NCI-H2227 (cell line): Measurements from ENCODE around the gene GPR161.

Source experiments
- DNase-seq: peaks from one replicate; lab custom pipeline; 2025; ENCODE audit not compliant: unreplicated experiment; lab: John Stamatoyannopoulos, UW

Gene GPR161

GRCh38 chr1:168112673-168113305 lies 23.9 kb downstream of the GPR161 start:
- DNase-seq: peak; percentile 54

- no peak for DNase-seq
These were observed 25.7 kb downstream of the GPR161 start for GRCh38 chr1:168110896-168111545.

DNA sequence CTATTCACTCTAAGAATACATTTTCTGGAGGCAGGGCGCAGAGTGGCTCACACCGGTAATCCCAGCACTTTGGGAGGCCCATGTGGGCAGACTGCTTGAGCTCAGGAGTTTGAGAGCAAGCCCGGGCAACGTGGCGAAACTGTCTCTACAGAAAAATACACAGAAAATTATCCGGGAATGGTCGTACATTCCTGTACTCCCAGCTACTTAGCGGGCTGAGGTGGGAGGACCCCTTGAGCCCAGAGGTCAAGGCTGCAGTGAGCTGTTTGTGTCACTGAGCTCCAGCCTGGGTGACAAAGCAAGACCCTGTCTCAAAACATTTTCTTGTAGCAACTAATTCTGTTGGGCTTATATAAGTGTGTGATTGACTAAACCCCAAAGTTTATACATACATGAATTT lies 30.5 kb downstream of the GPR161 start:
- DNase-seq: no peak

GRCh38 chr1:168105846-168106245 lies 30.9 kb downstream of the GPR161 start:
- DNase-seq: no peak

DNA sequence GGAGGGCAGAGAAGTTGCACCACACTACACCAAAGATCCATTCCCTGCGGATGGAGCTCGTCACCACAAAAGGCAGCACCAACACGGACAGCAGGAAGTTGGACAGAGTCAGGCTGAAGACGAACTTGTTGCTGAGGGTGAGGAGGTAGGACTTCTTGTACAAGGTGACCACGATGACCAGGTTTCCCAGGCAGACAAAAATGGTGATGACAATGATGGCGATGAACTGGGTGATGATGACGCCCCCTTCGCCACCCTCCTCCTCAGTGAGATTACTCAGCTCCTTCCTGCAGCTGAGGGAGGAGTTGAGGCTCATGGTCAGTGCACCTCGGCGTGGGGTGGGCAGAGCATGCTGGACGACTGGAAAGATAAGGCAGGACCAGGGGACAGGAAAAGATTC lies 32.2 kb downstream of the GPR161 start:
- DNase-seq: no peak

DNA sequence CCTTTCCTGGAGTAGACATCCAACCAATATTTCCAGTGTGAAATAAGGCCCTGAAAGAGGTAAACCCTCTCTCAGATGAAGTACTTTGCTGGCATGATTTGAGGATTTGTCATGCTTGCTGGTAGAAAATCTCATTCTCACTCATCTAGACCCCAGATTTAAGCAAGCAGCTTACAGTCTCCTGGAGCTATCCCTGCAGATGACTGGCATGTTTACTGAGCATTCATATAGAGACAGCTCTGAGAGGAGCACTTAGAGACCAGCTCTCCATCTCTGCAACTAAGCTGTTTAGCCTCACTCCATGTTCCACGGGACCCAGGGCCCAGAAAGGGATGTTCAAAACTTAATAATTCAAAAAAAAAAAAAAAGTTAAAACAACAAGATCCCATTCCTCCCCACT lies 34.2 kb downstream of the GPR161 start:
- no peak for DNase-seq

DNA sequence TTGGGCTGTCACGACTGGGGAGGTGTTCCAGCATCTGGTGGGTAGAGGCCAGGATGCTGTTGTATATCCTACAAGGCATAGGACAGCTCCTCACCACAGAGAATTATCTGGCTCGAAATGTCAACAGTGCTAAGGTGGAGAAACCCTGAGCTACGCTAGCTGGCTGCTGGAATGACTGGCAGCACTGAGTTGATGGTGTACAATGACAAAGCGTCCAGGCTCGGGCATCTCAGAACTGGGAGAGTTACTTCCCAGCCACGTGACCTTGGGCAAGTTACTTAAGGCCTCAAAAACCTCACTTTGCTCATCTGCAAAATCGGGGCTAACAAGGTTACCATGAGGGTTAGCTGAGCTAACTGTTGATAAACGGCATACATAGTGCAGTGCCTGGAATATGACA lies 35.4 kb downstream of the GPR161 start:
- DNase-seq: no peak

- DNase-seq: no peak
These were observed 36.3 kb downstream of the GPR161 start for GRCh38 chr1:168100315-168101002.

- DNase-seq: no peak
These were observed 37.4 kb downstream of the GPR161 start for GRCh38 chr1:168099337-168099801.

DNA sequence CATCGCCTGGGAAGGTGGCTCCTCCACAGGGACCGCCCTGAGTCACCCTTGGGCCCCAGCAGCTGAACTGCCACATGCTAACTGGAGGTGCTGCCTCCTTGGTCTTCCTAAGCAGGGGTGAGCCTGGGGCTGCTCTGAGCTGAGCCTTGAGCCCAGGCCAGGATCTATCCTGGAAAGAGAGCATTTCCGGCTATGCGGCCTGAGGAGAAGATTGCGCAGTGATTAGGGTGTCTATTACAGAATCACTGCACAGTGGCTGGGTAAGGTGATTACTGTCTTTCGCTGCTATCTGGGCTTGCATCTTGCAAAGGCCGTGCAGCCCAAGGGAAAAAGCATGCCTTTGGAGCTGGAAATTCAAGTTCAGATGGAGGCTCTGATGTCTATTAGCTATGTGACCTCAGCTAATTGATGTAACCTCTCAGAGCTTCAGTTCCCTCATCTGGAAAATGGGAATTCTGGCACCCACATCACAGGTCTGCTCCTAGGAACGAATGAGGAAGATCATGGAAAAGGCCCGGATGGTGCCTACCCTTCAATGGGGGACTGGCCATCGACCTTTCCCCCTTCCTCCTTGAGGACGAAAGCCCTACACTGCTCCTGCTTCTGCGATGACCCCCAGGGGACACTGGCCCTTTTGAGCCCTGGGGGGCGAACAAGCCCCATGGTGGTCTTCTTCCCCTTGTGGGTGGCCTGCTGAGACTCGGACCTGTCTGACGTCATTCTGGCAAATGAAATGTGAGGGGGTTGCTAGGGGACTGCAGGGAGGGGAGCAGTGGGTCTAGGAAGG lies 38.0 kb downstream of the GPR161 start:
- DNase-seq: no peak

- no peak for DNase-seq
These were observed 38.7 kb downstream of the GPR161 start for GRCh38 chr1:168097921-168098528.

- DNase-seq: no peak
These were observed 40.2 kb downstream of the GPR161 start for GRCh38 chr1:168096296-168097165.

GRCh38 chr1:168095476-168095875 lies 41.3 kb downstream of the GPR161 start:
- DNase-seq: no peak

DNA sequence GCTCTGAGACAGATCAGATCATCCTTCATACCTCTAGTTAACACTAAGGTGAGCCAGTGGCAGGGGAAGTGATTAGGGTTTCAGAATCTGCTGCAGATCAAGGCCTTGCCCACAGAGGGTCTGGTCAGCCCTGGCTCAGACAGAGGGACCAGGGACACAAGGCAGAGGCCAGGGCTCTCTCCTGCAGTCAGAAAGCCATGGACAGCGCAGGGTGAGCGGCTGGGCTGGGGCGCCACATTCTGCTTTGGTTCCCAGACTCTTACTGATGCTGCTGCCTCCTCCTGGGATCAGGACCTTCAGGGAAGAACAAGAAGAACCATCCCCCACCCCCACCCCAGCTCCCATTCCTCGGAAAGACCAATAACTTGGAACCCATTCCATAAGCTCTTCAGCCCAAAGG lies 43.1 kb downstream of the GPR161 start:
- no peak for DNase-seq

DNA sequence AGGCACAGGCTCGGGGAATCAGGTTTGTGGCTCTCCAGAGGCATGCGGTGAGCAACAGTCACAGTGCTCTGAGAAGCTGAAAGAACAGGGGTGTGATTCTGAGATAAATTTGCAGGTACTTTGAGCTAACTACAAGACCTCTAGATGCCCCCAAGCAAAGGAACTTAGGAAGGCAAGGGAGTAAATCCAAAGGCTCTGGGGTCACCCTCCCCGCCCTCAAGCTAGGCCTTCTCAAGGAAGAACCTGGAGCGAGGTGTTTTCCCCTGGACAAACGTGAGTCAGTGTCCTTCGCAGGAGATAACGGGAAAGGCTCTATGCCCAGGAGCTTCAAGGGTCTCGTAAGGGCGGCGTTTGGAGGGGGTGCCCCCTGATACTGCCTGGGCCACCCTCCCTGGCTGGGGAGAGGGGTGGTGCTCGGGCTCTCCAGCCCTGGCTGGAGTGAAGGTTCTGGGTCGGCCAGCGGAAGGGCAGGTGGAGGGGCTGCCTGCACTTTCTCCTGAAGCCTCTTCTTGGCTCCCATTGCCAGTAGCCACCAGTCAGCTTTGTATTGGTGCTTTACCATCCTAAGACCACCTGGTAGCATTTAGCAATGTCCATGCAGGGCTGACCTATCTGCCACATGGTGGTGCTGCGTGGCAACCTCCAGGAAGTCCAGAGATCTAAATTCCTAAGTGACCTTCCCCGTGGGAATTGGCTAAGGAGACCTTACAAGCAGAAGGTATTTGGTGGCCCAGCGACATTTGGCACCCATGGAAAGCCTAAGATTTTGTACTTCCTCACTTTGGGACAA lies 44.0 kb downstream of the GPR161 start:
- no peak for DNase-seq

GRCh38 chr1:168091720-168092550 lies 44.8 kb downstream of the GPR161 start:
- DNase-seq: peak; percentile 8

GRCh38 chr1:168091063-168091462 lies 45.7 kb downstream of the GPR161 start:
- no peak for DNase-seq

DNA sequence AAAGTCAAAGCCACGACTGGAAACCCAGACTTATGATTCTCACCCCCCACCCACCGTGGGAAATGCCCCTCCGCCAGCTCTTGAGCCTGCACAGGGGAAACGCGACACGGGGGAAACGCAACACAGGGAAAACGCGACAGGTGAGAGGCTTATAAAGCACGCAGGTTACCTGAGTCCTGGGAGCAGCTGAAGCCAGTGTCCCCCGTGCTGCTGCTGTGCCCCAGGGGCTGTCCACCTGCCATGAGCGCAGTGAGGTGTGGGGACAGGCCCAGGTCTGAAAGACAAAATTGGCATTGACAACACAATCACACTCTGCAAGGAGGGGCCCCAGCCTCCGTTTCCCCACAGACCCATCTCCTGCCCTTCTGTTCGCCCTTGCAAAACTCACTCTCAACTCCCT lies 46.3 kb downstream of the GPR161 start:
- no peak for DNase-seq

GRCh38 chr1:168089979-168090337 lies 46.8 kb downstream of the GPR161 start:
- DNase-seq: no peak
